Measurements from ENCODE around the gene UBL3. TPM values are rescaled to one million over a fixed set of nuclear protein-coding genes. Genes with fewer than 3 reads are reported as not detected.

UBL3 gene
- polyA plus RNA-seq, 1 donor (not counting 4 experiments of a cell fraction or from before 2014, with no cell fraction given) = 10.5 TPM

GRCh38 chr13:29802621-29803020 is 47.8 kb downstream of the UBL3 start:
- Histone ChIP-seq H3K9me3 (ENCODE audit: control insufficient read depth, low read depth, low read length) (no peaks in the 10 kb centered on the region), H2AFZ (ENCODE audit: control insufficient read depth, low read length) (no peak overlapping the region), H3K4me3 (ENCODE audit: control insufficient read depth in 2 of 3, extremely low read depth in 1 of 3, insufficient read depth in 2 of 3, low read depth in 1 of 3, low read length in 3 of 3) (no peak overlapping the region), H3K9me1 (ENCODE audit: control insufficient read depth, extremely low read depth, insufficient read depth, low read length) (no peaks in the 10 kb centered on the region), H3K9ac (ENCODE audit: control insufficient read depth, extremely low read depth, insufficient read depth, low read length) (no peak overlapping the region), H4K20me1 (ENCODE audit: control insufficient read depth, extremely low read depth, insufficient read depth, low read length) (peaks cover 2% of the 10 kb centered on the region), H3K27ac (ENCODE audit: control insufficient read depth, insufficient read depth, low read length) (no peak overlapping the region), H3K79me2 (ENCODE audit: control insufficient read depth, insufficient read depth, low read length) (peaks cover 9% of the 10 kb centered on the region), H3K36me3 (ENCODE audit: control insufficient read depth in 2 of 2, extremely low read depth in 1 of 2, insufficient read depth in 2 of 2, low read length in 2 of 2) (no peaks in the 10 kb centered on the region), H3K27me3 (ENCODE audit: control insufficient read depth, extremely low read depth, insufficient read depth, low read length) (no peaks in the 10 kb centered on the region), H3K4me2 (ENCODE audit: control insufficient read depth, extremely low read depth, insufficient read depth, low read depth, low read length) (no peak overlapping the region), H3K4me1 (ENCODE audit: control insufficient read depth, extremely low read depth, insufficient read depth, low read length) (no peaks in the 10 kb centered on the region)
- TF ChIP-seq, protein P1, sequence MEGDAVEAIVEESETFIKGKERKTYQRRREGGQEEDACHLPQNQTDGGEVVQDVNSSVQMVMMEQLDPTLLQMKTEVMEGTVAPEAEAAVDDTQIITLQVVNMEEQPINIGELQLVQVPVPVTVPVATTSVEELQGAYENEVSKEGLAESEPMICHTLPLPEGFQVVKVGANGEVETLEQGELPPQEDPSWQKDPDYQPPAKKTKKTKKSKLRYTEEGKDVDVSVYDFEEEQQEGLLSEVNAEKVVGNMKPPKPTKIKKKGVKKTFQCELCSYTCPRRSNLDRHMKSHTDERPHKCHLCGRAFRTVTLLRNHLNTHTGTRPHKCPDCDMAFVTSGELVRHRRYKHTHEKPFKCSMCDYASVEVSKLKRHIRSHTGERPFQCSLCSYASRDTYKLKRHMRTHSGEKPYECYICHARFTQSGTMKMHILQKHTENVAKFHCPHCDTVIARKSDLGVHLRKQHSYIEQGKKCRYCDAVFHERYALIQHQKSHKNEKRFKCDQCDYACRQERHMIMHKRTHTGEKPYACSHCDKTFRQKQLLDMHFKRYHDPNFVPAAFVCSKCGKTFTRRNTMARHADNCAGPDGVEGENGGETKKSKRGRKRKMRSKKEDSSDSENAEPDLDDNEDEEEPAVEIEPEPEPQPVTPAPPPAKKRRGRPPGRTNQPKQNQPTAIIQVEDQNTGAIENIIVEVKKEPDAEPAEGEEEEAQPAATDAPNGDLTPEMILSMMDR (optimal IDR thresholded peaks at IDR 0.05 in 1 of 3, IDR thresholded peaks at IDR 0.05 in 1 of 3, conservative IDR thresholded peaks at IDR 0.05 in 1 of 3; ENCODE audit: extremely low read depth in 1 of 3, insufficient read depth in 2 of 3, low read length in 3 of 3) = no peak
- no peak for TF ChIP-seq EZH2 (IDR thresholded peaks at IDR 0.05; ENCODE audit: low read length)
- dilution Hi-C loops (cut with MboI; ENCODE audit: extremely low pct_ligation_motif_present, low sequenced_read_pairs) = no loop called here
- no peak for DNase-seq (ENCODE audit: low read depth, low spot score)
- no peak for FAIRE-seq

DNA sequence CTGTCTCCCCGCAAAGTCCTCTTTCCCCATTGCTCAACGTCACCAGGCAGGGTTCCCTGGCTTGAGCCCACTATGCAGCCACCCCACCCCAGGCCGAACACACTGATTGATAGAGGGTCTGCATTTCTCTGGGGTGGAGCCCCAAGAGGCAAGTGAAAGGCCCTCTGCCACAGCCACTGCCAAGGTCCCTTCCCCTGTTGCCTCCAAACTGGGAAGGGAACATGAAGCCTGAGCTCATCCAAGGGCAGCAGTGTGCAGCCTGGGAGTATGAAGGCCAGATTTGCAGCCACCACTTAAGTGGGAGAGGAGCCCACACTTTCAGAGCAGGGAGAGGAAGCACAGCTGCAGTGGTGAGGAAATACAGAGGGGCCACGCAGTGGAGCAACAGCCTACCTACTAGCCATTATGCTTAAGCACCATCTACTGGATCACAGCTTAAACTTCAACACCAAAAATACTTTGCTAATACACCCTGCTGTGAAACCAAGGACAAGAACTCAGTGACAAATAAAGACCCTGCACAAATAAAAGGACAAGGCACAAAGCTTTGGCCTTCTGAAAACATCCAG is 48.6 kb downstream of the UBL3 start:
- no peak overlapping the region for H3K9ac ChIP-seq (ENCODE audit: control insufficient read depth, extremely low read depth, insufficient read depth, low read length)
- dilution Hi-C loops (cut with MboI; ENCODE audit: extremely low pct_ligation_motif_present, low sequenced_read_pairs) = no loop called here
- H3K27ac ChIP-seq (ENCODE audit: control insufficient read depth, insufficient read depth, low read length) = no peak overlapping the region
- FAIRE-seq (no peak), DNase-seq (ENCODE audit: low read depth, low spot score) (no peak)
- H4K20me1 ChIP-seq (ENCODE audit: control insufficient read depth, extremely low read depth, insufficient read depth, low read length) = peaks cover 2% of the 10 kb centered on the region
- no peak overlapping the region for H3K4me3 ChIP-seq (ENCODE audit: control insufficient read depth in 2 of 3, extremely low read depth in 1 of 3, insufficient read depth in 2 of 3, low read depth in 1 of 3, low read length in 3 of 3)
- H3K27me3 ChIP-seq (ENCODE audit: control insufficient read depth, extremely low read depth, insufficient read depth, low read length) = no peaks in the 10 kb centered on the region
- H3K36me3 ChIP-seq (ENCODE audit: control insufficient read depth in 2 of 2, extremely low read depth in 1 of 2, insufficient read depth in 2 of 2, low read length in 2 of 2) = no peaks in the 10 kb centered on the region
- no peak overlapping the region for H2AFZ ChIP-seq (ENCODE audit: control insufficient read depth, low read length)
- H3K4me1 ChIP-seq (ENCODE audit: control insufficient read depth, extremely low read depth, insufficient read depth, low read length) = no peaks in the 10 kb centered on the region
- H3K9me1 ChIP-seq (ENCODE audit: control insufficient read depth, extremely low read depth, insufficient read depth, low read length) = no peaks in the 10 kb centered on the region
- H3K9me3 ChIP-seq (ENCODE audit: control insufficient read depth, low read depth, low read length) = no peaks in the 10 kb centered on the region
- H3K79me2 ChIP-seq (ENCODE audit: control insufficient read depth, insufficient read depth, low read length) = peaks cover 9% of the 10 kb centered on the region
- TF ChIP-seq, protein P1 (optimal IDR thresholded peaks at IDR 0.05 in 1 of 3, IDR thresholded peaks at IDR 0.05 in 1 of 3, conservative IDR thresholded peaks at IDR 0.05 in 1 of 3; ENCODE audit: extremely low read depth in 1 of 3, insufficient read depth in 2 of 3, low read length in 3 of 3) = no peak
- no peak for TF ChIP-seq EZH2 (IDR thresholded peaks at IDR 0.05; ENCODE audit: low read length)
- no peak overlapping the region for H3K4me2 ChIP-seq (ENCODE audit: control insufficient read depth, extremely low read depth, insufficient read depth, low read depth, low read length)
